ACHN (cell line): ENCODE measurements around the gene ZNF335.
A peak's percentile ranks its signal among the peaks of the same experiment; 100 is the strongest.

Source experiments
- DNase-seq: peaks from one replicate; pipeline ENCODE4 v3.0.0-alpha.2; 2015
- in situ Hi-C: cut with HindIII; loops from 2 replicates; pipeline ENCODE4 v1.10.0; 2017; ENCODE audit warnings: low sequenced_read_pairs, low pct_ligation_motif_present, low pct_unique_long_range_greater_than_20kb

Gene ZNF335

GRCh38 chr20:45971675-45972499, at the start of gene ZNF335:
TSS of gene ZNF335 (minus strand) at chr20:45972203. CDS start at chr20:45971410, 793 bp downstream.
- peak; percentile 91 for DNase-seq
- in situ Hi-C loops, result no loop called here

- in situ Hi-C loops, result no loop called here
- no peak for DNase-seq
Measured at GRCh38 chr20:46020555-46020954, 48.6 kb upstream of the ZNF335 start.

GRCh38 chr20:46018611-46019010, 46.6 kb upstream of the ZNF335 start:
- in situ Hi-C loops, result no loop called here
- DNase-seq, result no peak

- in situ Hi-C loops, result no loop called here
- DNase-seq, result no peak
Measured at GRCh38 chr20:46018112-46018511, 46.1 kb upstream of the ZNF335 start.

GRCh38 chr20:46017272-46017671, 45.3 kb upstream of the ZNF335 start:
- no peak for DNase-seq
- in situ Hi-C loops, result no loop called here

GRCh38 chr20:46014517-46015396, 42.8 kb upstream of the ZNF335 start:
- in situ Hi-C loops, result no loop called here
- no peak for DNase-seq

- in situ Hi-C loops, result no loop called here
- peak; percentile 52 for DNase-seq
Measured at GRCh38 chr20:46013829-46014516, 42.0 kb upstream of the ZNF335 start.

GRCh38 chr20:46013322-46013828, 41.4 kb upstream of the ZNF335 start:
- no peak for DNase-seq
- in situ Hi-C loops, result no loop called here

GRCh38 chr20:46012921-46013320, 40.9 kb upstream of the ZNF335 start:
- no peak for DNase-seq

GRCh38 chr20:46011631-46012482, 39.9 kb upstream of the ZNF335 start:
- in situ Hi-C loops, result no loop called here
- DNase-seq, result peak; percentile 75

More at GRCh38 chr20:46012921-46013320, 40.9 kb upstream of the ZNF335 start:
- in situ Hi-C loops, result no loop called here

GRCh38 chr20:46010491-46011391, 38.7 kb upstream of the ZNF335 start:
- no peak for DNase-seq
- in situ Hi-C loops, result no loop called here

- in situ Hi-C loops, result no loop called here
- DNase-seq, result no peak
Measured at GRCh38 chr20:46009816-46010215, 37.8 kb upstream of the ZNF335 start.

GRCh38 chr20:46007671-46008070, 35.7 kb upstream of the ZNF335 start:
- in situ Hi-C loops, result no loop called here
- no peak for DNase-seq

GRCh38 chr20:46006964-46007363, 35.0 kb upstream of the ZNF335 start:
- in situ Hi-C loops, result no loop called here
- DNase-seq, result no peak

- DNase-seq, result no peak
- in situ Hi-C loops, result no loop called here
Measured at GRCh38 chr20:46006022-46006705, 34.2 kb upstream of the ZNF335 start.

- DNase-seq, result no peak
- in situ Hi-C loops, result no loop called here
Measured at GRCh38 chr20:46004889-46005473, 33.0 kb upstream of the ZNF335 start.
